Aorta (tissue), 5 donors: ENCODE measurements around the gene ABI3BP. TPM values are rescaled to one million over a fixed set of nuclear protein-coding genes. Genes with fewer than 3 reads are reported as not detected.

Experiments used
- ATAC-seq: fragments of 200-7000 bp; cut with Tn5 transposase; one replicate; pipeline ENCODE4 v1.9.1; 2022; ENCODE audit warnings: moderate library complexity; ENCODE audit not compliant: low FRiP score
- DNase-seq, 2 donors: peaks; one replicate each; pipeline ENCODE4 v3.0.0-alpha.2; 2020
- H3K27ac ChIP-seq, 2 donors: one replicate each; pipeline ENCODE4 v1.5.1; 2013; ENCODE audit warnings: low read length in 2 of 2, mild to moderate bottlenecking in 2 of 2, moderate library complexity in 2 of 2, control low read depth in 1 of 2, inconsistent platforms in 1 of 2, low read depth in 1 of 2
- H3K27me3 ChIP-seq, 2 donors: one replicate each; pipeline ENCODE4 v1.6.1; 2013; ENCODE audit warnings: control low read depth in 1 of 2, low read length in 1 of 2, mild to moderate bottlenecking in 1 of 2, moderate library complexity in 1 of 2; ENCODE audit not compliant: insufficient read depth in 2 of 2, control insufficient read depth in 1 of 2
- H3K36me3 ChIP-seq, 2 donors: one replicate each; pipeline ENCODE4 v1.6.1; 2013; ENCODE audit warnings: control low read depth in 1 of 2, low read length in 1 of 2, mild to moderate bottlenecking in 1 of 2; ENCODE audit not compliant: insufficient read depth in 2 of 2, control insufficient read depth in 1 of 2
- H3K4me1 ChIP-seq, 2 donors: one replicate each; pipeline ENCODE4 v1.6.1; 2013; ENCODE audit warnings: low read length in 2 of 2, control low read depth in 1 of 2, mild to moderate bottlenecking in 1 of 2, moderate library complexity in 1 of 2; ENCODE audit not compliant: insufficient read depth in 2 of 2, control insufficient read depth in 1 of 2
- H3K4me3 ChIP-seq, 2 donors: one replicate each; pipeline ENCODE4 v1.5.1; 2013; ENCODE audit warnings: low read length in 2 of 2, control low read depth in 1 of 2, mild to moderate bottlenecking in 1 of 2
- H3K9me3 ChIP-seq: one replicate; pipeline ENCODE4 v1.6.1; 2013; ENCODE audit warnings: mild to moderate bottlenecking, low read length; ENCODE audit not compliant: control insufficient read depth
- WGBS, 2 donors: extraction: QIAGEN DNeasy Blood & Tissue Kit; methylation state at CpG; one replicate each; pipeline ENCODE4 v1.1.7; 2013; 5-methylcytosine and 5-hydroxymethylcytosine counted together
- intact Hi-C, 2 donors: fragments of 100-400 bp; cut with DNase I; formaldehyde crosslinking; loops; one replicate each; pipeline versions ENCODE4 v1.14.2 to v1.15.0; 2022
- polyA plus RNA-seq, 2 donors: library from polyadenylated mRNA; stranded (reverse); fragments of 200-250 nt; gene quantifications; one replicate each; pipeline ENCODE4 v1.2.3, GENCODE V29; 2013
- total RNA-seq, 2 donors: library from RNA; stranded (reverse); fragmentation: NEBNext Ultra II Directional; extraction: Animal tissue kit (Norgen Biotek cat#: 25700); gene quantifications; one replicate each; pipeline ENCODE4 v1.2.1, GENCODE V29; 2021
- donor health status: healthy with polysubstance abuse.
- donor health status: Bipolar disorder and iron deficiency.
- donor health status: DM: no; HTN: no; CAD: no.
- donor health status: DM: no; HTN: no; CAD: no.
- donor health status: DM: yes; HTN: yes; CAD: no.

Gene ABI3BP
- total and polyA plus RNA-seq, 4 donors, result 4.6 to 389 (median 115) TPM

DNA sequence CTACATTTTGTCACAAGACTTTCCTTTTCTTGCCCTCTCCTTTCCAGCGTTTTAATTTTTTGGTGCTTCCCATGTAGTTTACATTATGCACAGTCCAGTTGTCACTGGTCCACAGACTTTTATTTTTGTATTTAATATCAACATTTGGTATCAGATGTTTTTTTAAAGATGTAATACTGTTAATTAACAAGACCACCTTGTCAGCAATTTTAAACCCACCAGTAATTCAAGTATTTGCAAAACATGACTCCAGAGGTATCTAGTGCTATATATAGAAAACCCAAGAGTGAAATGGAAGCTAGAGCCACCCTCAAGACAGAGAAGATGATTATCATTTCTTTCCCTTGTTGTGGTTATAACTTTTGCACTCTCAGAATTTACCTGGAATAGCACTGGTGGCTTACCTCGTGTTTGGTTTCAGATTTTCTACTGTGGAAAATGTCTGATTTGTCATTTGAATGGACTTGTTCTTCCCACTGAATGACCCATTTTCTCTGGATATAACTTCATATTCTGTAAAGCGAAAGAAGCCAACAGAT, 227.7 kb downstream of the ABI3BP start:
- Histone ChIP-seq H3K4me1 (no peaks in the 10 kb centered on the region), H3K9me3 (peaks cover 1% of the 10 kb centered on the region), H3K4me3 (no peak overlapping the region), H3K27ac (no peak overlapping the region), H3K27me3 (no peaks in the 10 kb centered on the region), H3K36me3 (peaks cover 0 to 2% of the 10 kb centered on the region in 2 donors)
- ATAC-seq (no peak), DNase-seq (no peak)
- intact Hi-C loops, result loop anchor here in 1 of 2 donors (10.0 kb wide), 1 partner anchor 99 kb away; no protein-coding TSS in a partner anchor
- WGBS, 2 donors, result 76 to 80% methylated on average over 3 of the region's 3 CpGs

DNA sequence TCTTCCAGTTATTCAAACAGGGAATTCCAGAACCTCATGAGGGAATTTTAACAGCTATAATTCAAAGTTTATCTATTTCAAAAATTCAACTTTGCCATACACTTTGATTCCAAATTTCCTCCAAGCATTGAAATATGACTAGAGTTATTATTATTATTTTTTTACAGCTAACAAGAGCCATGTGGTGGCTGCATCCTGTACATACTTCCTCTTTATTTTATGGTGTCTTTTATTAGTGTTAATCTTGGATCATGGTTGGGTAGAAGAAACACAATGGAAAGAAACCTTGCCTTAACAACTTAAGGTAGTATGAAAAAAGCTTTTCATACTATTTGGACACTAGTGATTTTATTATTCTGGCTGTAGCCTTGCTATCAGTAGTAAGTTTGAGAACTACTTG, 231.3 kb downstream of the ABI3BP start:
- intact Hi-C loops, result loop anchor here in 1 of 2 donors (1.0 to 10.0 kb wide), 2 partner anchors 51 to 103 kb away; no protein-coding TSS in a partner anchor
- Histone ChIP-seq H3K36me3 (peaks cover 0 to 2% of the 10 kb centered on the region in 2 donors), H3K27me3 (no peaks in the 10 kb centered on the region), H3K4me3 (no peak overlapping the region), H3K4me1 (peaks cover 2 to 8% of the 10 kb centered on the region in 2 donors), H3K27ac (no peak overlapping the region), H3K9me3 (no peaks in the 10 kb centered on the region)
- DNase-seq (no peak), ATAC-seq (no peak)

GRCh38 chr3:100761211-100761942, 231.8 kb downstream of the ABI3BP start:
- intact Hi-C loops, result loop anchor here in 1 of 2 donors (1.0 to 10.0 kb wide), 2 partner anchors 50 to 103 kb away; no protein-coding TSS in a partner anchor
- DNase-seq, result no peak
- 80 to 92% methylated on average over 1 of the region's 1 CpG for WGBS, 2 donors
- no peaks in the 10 kb centered on the region for H3K9me3 ChIP-seq
- no peak overlapping the region for H3K4me3 ChIP-seq
- peaks cover 3 to 8% of the 10 kb centered on the region in 2 donors for H3K4me1 ChIP-seq
- peaks cover 0 to 2% of the 10 kb centered on the region in 2 donors for H3K36me3 ChIP-seq
- no peak overlapping the region for H3K27ac ChIP-seq
- ATAC-seq, result no peak
- H3K27me3 ChIP-seq, result no peaks in the 10 kb centered on the region

GRCh38 chr3:100760377-100760776, 232.8 kb downstream of the ABI3BP start:
- ATAC-seq, result no peak
- peaks cover 3 to 8% of the 10 kb centered on the region in 2 donors for H3K4me1 ChIP-seq
- no peaks in the 10 kb centered on the region for H3K9me3 ChIP-seq
- intact Hi-C loops, result loop anchor here in 1 of 2 donors (10.0 kb wide), 1 partner anchor 104 kb away; no protein-coding TSS in a partner anchor
- no peaks in the 10 kb centered on the region for H3K36me3 ChIP-seq
- no peaks in the 10 kb centered on the region for H3K27me3 ChIP-seq
- WGBS, 2 donors, result 42 to 47% methylated on average over 4 of the region's 4 CpGs
- no peak overlapping the region for H3K27ac ChIP-seq
- no peak overlapping the region for H3K4me3 ChIP-seq
- DNase-seq, result no peak

- no peak overlapping the region for H3K4me3 ChIP-seq
- ATAC-seq (no peak), DNase-seq (no peak)
- no peaks in the 10 kb centered on the region for H3K27me3 ChIP-seq
- no peaks in the 10 kb centered on the region for H3K9me3 ChIP-seq
- peaks cover 3 to 8% of the 10 kb centered on the region in 2 donors for H3K4me1 ChIP-seq
- intact Hi-C loops, result loop anchor here in 1 of 2 donors (10.0 kb wide), 2 partner anchors 105 to 435 kb away; no protein-coding TSS in a partner anchor
- H3K27ac ChIP-seq, result no peak overlapping the region
- no peaks in the 10 kb centered on the region for H3K36me3 ChIP-seq
Observed at GRCh38 chr3:100759950-100760349, 233.3 kb downstream of the ABI3BP start.

- peaks cover 3 to 11% of the 10 kb centered on the region in 2 donors for H3K4me1 ChIP-seq
- no peak overlapping the region for H3K27ac ChIP-seq
- intact Hi-C loops, result loop anchor here in 1 of 2 donors (10.0 kb wide), 1 partner anchor 436 kb away; no protein-coding TSS in a partner anchor
- 39 to 43% methylated on average over 3 of the region's 3 CpGs for WGBS, 2 donors
- H3K9me3 ChIP-seq, result no peaks in the 10 kb centered on the region
- H3K36me3 ChIP-seq, result no peaks in the 10 kb centered on the region
- ATAC-seq (no peak), DNase-seq (no peak)
- no peak overlapping the region for H3K4me3 ChIP-seq
- no peaks in the 10 kb centered on the region for H3K27me3 ChIP-seq
Observed at GRCh38 chr3:100759159-100759558, 234.1 kb downstream of the ABI3BP start.

GRCh38 chr3:100756441-100756840, 236.8 kb downstream of the ABI3BP start:
- Histone ChIP-seq H3K9me3 (no peaks in the 10 kb centered on the region), H3K4me1 (peaks cover 3 to 11% of the 10 kb centered on the region in 2 donors), H3K36me3 (peaks cover 0 to 2% of the 10 kb centered on the region in 2 donors), H3K4me3 (no peak overlapping the region), H3K27ac (no peak overlapping the region), H3K27me3 (no peaks in the 10 kb centered on the region)
- ATAC-seq (peak; percentile 62), DNase-seq (peak in 1 of 2 donors; percentile 63)
- intact Hi-C loops, result loop anchor here in 1 of 2 donors (10.0 kb wide), 1 partner anchor 438 kb away; no protein-coding TSS in a partner anchor
- 6% methylated on average over 2 of the region's 2 CpGs for WGBS, 2 donors

- ATAC-seq (no peak), DNase-seq (no peak)
- H3K9me3 ChIP-seq, result no peaks in the 10 kb centered on the region
- no peak overlapping the region for H3K4me3 ChIP-seq
- no peak overlapping the region for H3K27ac ChIP-seq
- peaks cover 3 to 10% of the 10 kb centered on the region in 2 donors for H3K4me1 ChIP-seq
- intact Hi-C loops, result loop anchor here in 1 of 2 donors (10.0 kb wide), 1 partner anchor 440 kb away; no protein-coding TSS in a partner anchor
- no peaks in the 10 kb centered on the region for H3K27me3 ChIP-seq
- 60 to 80% methylated on average over 3 of the region's 3 CpGs for WGBS, 2 donors
- peaks cover 0 to 2% of the 10 kb centered on the region in 2 donors for H3K36me3 ChIP-seq
Observed at GRCh38 chr3:100754563-100755334, 238.5 kb downstream of the ABI3BP start.
